DOHH2 (cell line): Measurements from ENCODE around the gene TGM1.

Experiments
- H3F3A ChIP-seq: fragments of 200-600 bp; sonication (generic), shearing (Covaris generic); 2 replicates; pipeline ENCODE4 v1.6.0; 2016; ENCODE audit warnings: antibody characterized with exemption, mild to moderate bottlenecking; ENCODE audit not compliant: control insufficient read depth, insufficient read depth
- H3K27ac ChIP-seq: fragments of 200-600 bp; sonication (generic); 2 replicates; pipeline ENCODE4 v1.5.1; 2014; ENCODE audit warnings: low read depth, mild to moderate bottlenecking, low read length, moderate library complexity
- H3K27me3 ChIP-seq: fragments of 200-600 bp; sonication (generic); 2 replicates; pipeline ENCODE4 v1.6.1; 2014; ENCODE audit warnings: mild to moderate bottlenecking, low read length, mixed read lengths; ENCODE audit not compliant: control insufficient read depth
- H3K36me3 ChIP-seq: fragments of 200-600 bp; sonication (generic); 2 replicates; pipeline ENCODE4 v1.6.1; 2014; ENCODE audit warnings: mild to moderate bottlenecking, low read length, moderate library complexity, mixed read lengths; ENCODE audit not compliant: control insufficient read depth
- H3K4me1 ChIP-seq: fragments of 200-600 bp; sonication (generic); 2 replicates; pipeline ENCODE4 v1.6.1; 2014; ENCODE audit warnings: mild to moderate bottlenecking, low read length, mixed read lengths; ENCODE audit not compliant: control insufficient read depth
- H3K4me2 ChIP-seq: fragments of 200-600 bp; sonication (generic); 2 replicates; pipeline ENCODE4 v1.6.0; 2014; ENCODE audit warnings: mild to moderate bottlenecking, low read length, moderate library complexity
- H3K4me3 ChIP-seq: fragments of 200-600 bp; sonication (generic); 2 replicates; pipeline ENCODE4 v1.5.1; 2014; ENCODE audit warnings: mild to moderate bottlenecking, low read length, mixed read lengths
- H3K79me2 ChIP-seq: fragments of 200-600 bp; sonication (generic); 2 replicates; pipeline ENCODE4 v1.6.1; 2014; ENCODE audit warnings: mild to moderate bottlenecking, low read length, mixed read lengths; ENCODE audit not compliant: control insufficient read depth
- H3K9me2 ChIP-seq: fragments of 200-600 bp; sonication (generic); replicated peaks from 2 replicates; pipeline ENCODE4 v1.6.1; 2014; ENCODE audit warnings: mild to moderate bottlenecking, low read length, mixed read lengths; ENCODE audit not compliant: control insufficient read depth
- H3K9me3 ChIP-seq: fragments of 200-600 bp; sonication (generic); 2 replicates; pipeline ENCODE4 v1.6.1; 2014; ENCODE audit warnings: antibody characterized with exemption, low read length, mixed read lengths; ENCODE audit not compliant: control insufficient read depth, insufficient read depth
- H4K20me1 ChIP-seq: fragments of 200-600 bp; sonication (generic); 2 replicates; pipeline ENCODE4 v1.6.0; 2014; ENCODE audit warnings: low read depth, mild to moderate bottlenecking, antibody characterized with exemption, low read length, moderate library complexity; ENCODE audit not compliant: control insufficient read depth, insufficient read depth
- EZH2phosphoT487 ChIP-seq: fragments of 200-600 bp; sonication (generic); IDR thresholded peaks from 2 replicates; pipeline ENCODE4 v1.6.1; 2017; ENCODE audit warnings: borderline replicate concordance, mild to moderate bottlenecking, antibody characterized with exemption, low read length, moderate library complexity, mixed read lengths
- TF ChIP-seq, protein P1 (sequence below): fragments of 200-600 bp; sonication (generic); IDR thresholded peaks from one replicate; pipeline ENCODE4 v1.5.1; 2014; ENCODE audit warnings: antibody characterized with exemption, mild to moderate bottlenecking, low read depth, low read length; ENCODE audit not compliant: poor library complexity, severe bottlenecking

Gene TGM1

DNA sequence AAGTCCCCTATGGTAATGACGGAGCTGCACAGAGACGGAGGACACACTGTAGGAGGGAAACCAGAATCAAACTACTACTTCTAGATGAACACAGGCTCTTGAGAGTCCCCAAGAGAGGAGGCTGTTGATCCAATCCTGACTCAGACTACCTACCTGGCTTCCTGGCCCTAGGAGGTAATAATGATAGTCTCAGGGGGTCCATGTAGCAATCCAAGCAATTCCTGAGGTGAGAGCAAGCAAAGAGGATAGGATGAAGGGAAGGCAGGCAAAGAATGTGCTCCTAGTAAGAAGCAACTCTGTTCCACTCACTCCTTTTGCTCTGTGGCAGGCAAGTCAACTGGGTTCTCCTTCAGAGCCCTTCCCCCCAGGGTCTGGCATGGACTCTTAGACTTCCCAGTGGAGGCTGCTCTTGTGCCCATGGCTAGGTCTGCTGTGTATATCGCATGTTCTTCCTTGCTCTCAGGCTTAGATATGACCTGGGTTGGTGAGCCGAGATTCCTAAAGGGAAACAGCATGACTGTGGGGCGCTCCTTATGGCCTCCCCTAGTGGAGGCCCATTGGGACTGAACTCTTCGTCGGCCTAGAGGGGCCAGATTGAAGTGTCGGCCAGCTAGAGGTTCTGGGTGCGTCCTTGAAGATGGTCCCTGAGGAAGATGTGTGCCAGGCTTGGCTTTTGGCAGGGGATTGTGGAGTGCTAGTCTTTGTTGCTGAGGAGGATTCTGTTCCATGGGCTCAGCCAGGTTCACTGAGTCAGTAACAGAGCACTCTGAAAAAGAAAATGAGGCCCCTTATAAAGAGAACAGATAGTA, 22.7 kb downstream of the TGM1 start:
- Histone ChIP-seq H3K4me1 (peaks cover 25% of the 10 kb centered on the region), H4K20me1 (no peaks in the 10 kb centered on the region), H3K27ac (no peak overlapping the region), H3K27me3 (no peaks in the 10 kb centered on the region), H3K4me2 (peak overlapping the region; percentile 86), H3F3A (peaks cover 3% of the 10 kb centered on the region), H3K79me2 (peaks cover 18% of the 10 kb centered on the region), H3K9me2 (no peaks in the 10 kb centered on the region), H3K9me3 (no peaks in the 10 kb centered on the region), H3K36me3 (peaks cover 60% of the 10 kb centered on the region), H3K4me3 (no peak overlapping the region)
- TF ChIP-seq EZH2phosphoT487: no peak
- TF ChIP-seq, protein P1, sequence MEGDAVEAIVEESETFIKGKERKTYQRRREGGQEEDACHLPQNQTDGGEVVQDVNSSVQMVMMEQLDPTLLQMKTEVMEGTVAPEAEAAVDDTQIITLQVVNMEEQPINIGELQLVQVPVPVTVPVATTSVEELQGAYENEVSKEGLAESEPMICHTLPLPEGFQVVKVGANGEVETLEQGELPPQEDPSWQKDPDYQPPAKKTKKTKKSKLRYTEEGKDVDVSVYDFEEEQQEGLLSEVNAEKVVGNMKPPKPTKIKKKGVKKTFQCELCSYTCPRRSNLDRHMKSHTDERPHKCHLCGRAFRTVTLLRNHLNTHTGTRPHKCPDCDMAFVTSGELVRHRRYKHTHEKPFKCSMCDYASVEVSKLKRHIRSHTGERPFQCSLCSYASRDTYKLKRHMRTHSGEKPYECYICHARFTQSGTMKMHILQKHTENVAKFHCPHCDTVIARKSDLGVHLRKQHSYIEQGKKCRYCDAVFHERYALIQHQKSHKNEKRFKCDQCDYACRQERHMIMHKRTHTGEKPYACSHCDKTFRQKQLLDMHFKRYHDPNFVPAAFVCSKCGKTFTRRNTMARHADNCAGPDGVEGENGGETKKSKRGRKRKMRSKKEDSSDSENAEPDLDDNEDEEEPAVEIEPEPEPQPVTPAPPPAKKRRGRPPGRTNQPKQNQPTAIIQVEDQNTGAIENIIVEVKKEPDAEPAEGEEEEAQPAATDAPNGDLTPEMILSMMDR: no peak

DNA sequence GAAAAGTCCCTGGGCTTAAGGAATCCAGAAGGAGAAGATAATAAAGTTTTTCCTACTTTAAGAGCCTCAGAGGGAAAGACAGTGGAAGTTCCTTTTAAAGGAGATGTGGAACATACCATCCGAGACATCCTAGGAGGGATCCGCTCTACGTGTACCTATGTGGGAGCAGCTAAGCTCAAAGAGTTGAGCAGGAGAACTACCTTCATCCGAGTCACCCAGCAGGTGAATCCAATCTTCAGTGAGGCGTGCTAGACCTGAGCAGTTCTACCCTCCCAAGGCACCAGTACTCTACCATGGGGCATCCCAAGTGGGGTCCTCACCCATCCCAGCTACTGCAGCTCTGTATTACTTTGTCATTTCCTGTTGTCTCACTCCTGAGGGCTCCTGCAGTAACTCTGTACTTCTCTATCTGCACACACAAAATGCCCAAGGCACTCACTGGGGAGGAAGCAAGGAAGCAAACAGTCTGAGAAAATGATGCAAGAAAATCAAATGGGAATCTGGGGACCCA, 24.4 kb downstream of the TGM1 start:
- H3K79me2 ChIP-seq: peaks cover 35% of the 10 kb centered on the region
- H3K27ac ChIP-seq: no peak overlapping the region

GRCh38 chr14:24238123-24238522, 24.9 kb downstream of the TGM1 start:
- Histone ChIP-seq H3K27me3 (no peaks in the 10 kb centered on the region), H3F3A (peaks cover 3% of the 10 kb centered on the region; the same call in 1 of the 2 replicates), H4K20me1 (no peaks in the 10 kb centered on the region), H3K4me1 (peaks cover 37% of the 10 kb centered on the region), H3K4me2 (no peak overlapping the region), H3K36me3 (peaks cover 76% of the 10 kb centered on the region), H3K27ac (no peak overlapping the region), H3K9me2 (no peaks in the 10 kb centered on the region), H3K79me2 (peaks cover 40% of the 10 kb centered on the region), H3K4me3 (no peak overlapping the region), H3K9me3 (no peaks in the 10 kb centered on the region)
- no peak for TF ChIP-seq EZH2phosphoT487
- TF ChIP-seq, protein P1: no peak

More for the DNA sequence above, 24.4 kb downstream of the TGM1 start:
- H3F3A ChIP-seq: peaks cover 3% of the 10 kb centered on the region; the same call in 1 of the 2 replicates
- no peaks in the 10 kb centered on the region for H3K27me3 ChIP-seq
- no peaks in the 10 kb centered on the region for H3K9me2 ChIP-seq
- no peaks in the 10 kb centered on the region for H4K20me1 ChIP-seq
- H3K4me1 ChIP-seq: peaks cover 37% of the 10 kb centered on the region
- no peak for TF ChIP-seq EZH2phosphoT487
- TF ChIP-seq, protein P1: no peak
- no peaks in the 10 kb centered on the region for H3K9me3 ChIP-seq
- no peak overlapping the region for H3K4me2 ChIP-seq
- H3K4me3 ChIP-seq: no peak overlapping the region
- H3K36me3 ChIP-seq: peaks cover 76% of the 10 kb centered on the region
